CD1c-positive myeloid dendritic cell (primary cell): Measurements from ENCODE around the gene COL9A3.

Source experiments
- DNase-seq: peaks from one replicate; pipeline ENCODE4 v3.0.0-alpha.2; 2016; ENCODE audit errors: extremely low spot score

Gene COL9A3

DNA sequence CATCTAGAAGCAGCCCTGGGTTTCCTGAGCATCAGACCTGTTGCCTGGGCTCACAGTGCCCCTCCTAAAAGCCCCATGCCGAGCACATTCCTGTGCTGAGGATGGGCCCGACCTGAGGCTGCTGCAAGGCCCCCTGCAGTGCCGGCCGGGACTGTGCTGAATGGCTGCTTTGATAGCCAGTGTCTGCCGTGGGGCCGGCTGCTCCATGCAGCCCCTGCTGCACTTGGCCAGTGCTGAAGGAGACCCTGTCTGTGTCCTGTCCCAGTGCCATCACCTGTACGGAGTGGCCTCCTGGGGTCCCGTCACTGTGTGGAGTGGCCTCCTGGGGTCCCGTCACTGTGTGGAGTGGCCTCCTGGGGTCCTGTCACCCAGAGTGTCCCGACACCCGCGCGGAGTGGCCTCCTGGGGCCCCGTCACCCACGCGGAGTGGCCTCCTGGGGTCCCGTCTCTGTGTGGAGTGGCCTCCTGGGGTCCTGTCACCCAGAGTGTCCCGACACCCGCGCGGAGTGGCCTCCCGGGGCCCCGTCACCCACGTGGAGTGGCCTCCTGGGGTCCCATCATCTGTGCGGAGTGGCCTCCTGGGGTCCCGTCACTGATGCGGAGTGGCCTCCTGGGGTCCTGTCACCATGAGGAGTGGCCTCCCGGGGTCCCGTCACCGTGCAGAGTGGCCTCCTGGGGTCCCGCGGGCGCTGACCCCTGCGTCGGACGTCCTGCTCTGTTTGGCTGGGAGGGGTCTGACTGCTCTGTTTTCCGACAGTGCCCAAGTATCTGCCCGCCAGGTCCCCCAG lies 7.0 kb downstream of the COL9A3 start:
- DNase-seq: no peak

DNA sequence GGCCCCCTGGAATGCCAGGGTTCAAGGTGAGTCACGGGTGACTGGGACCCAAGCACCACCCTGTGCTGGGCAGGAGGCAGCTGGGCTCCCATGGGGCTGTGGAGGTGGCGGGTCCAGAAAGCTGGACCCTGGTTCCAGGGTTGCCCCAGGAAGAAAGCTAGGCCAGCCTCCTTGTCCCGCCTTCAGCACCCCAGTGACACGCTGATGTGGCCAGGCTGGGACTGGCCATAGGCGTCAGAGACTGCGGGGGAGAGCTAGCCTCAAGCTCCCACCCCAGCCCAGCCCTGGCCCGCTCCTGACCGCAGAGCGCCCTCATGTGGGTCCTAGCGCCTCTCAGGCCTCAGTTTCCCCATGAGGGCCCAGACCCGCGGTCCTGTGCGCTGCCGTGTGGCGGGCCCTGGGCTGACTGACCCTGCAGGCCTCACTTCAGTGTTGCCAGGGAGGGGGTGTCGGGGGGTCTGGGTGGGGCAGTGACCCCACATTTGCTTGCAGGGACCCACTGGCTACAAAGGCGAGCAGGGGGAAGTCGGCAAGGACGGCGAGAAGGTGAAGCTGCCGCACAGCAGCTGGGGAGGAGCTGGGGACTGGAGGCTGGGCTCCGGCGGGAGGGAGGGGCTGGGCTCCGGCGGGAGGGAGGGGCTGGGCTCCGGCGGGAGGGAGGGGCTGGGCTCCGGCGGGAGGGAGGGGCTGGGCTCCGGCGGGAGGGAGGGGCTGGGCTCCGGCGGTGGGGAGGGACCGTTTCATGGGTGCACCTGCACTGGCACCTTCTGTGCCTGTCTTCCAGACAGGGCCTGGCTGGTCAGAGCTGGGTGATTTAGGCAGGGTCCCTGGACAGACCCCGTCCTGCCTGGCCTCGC lies 7.9 kb downstream of the COL9A3 start:
- DNase-seq: no peak

DNA sequence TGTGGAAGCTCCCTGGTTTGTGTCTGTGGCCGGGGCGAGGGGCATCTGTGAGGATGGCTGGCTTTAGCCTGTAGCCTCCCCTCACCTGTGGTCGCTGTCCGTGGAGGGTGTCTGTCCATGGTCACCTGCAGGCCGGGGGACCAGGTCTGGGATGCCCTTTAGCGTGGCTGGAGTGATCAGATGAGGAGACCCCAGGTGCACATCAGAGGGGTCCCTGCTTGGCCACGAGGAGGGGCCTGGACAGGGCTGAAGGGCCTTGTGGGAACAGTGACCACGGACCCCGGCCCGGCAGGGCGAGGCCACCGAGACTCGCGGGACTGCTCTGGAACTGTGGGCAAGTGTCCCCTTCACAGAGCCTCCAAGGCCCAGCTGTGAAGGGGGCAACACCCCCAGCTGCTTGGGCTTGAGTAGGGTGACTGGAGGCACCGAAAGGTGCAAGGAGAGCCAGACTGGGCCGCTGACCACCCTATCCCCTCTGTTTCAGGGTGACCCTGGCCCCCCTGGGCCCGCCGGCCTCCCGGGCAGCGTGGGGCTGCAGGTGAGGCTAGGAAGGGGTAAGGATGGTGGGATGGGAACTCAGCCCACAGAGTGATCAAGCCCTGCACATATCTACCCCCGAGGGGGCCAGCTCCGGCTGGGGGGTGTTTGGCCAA lies 8.6 kb downstream of the COL9A3 start:
- DNase-seq: no peak

DNA sequence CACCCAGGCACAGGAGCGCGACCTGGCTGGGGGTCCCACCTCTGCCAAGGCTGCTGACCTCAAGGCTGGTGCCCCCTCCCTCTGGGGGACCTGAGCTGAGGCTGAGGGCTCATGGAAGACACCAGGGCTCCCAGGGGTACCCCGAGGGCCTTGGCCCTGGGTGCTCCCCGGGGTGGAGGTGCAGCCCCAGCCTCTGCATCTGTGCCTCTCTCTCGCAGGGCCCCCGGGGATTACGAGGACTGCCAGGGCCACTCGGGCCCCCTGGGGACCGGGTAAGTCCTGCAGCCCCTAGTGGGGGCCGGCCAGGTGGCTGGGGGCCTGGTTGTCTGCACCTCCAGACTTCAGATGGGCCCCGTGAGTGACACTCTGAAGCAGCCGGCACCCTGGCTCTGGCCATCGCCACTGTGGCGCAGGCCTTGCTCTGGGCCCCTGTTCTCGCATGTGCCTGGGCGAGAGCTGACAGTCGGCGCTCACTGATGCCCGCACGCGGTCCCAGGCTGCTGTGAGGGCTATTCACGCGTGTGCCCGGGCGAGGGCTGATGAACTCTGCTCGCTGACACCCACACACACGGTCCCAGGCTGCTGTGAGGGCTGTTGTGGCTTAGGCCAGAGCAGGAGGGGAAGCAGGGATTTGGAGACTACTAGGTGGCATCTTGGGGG lies 9.3 kb downstream of the COL9A3 start:
- DNase-seq: no peak

DNA sequence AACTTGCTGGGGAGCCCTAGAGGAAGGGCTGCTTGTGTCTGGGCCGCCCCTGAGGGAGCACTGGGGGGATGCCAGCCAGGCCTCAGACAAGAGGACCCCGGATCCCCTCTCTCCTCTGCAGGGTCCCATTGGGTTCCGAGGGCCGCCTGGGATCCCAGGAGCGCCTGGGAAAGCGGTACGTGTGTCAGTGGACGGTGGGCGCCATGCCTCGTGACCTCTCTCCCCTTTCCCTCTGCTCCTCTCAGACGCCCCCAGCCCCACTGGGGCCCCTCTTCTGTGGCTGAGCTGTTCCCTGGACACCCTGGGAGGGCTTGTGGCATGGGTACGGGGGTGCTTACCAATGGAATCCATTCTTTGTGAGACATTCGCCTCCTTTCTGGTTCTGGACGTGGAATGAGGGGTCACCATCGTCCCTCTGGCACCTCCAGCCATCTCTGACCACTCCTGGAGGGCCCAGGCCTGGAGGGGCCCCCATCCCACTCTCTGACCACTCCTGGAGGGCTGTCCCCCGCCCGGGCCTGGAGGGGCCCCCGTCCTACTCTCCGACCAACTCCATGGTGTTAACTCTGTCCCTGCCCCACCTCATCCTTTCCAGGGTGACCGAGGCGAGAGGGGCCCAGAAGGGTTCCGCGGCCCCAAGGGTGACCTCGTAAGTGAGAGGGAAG lies 9.9 kb downstream of the COL9A3 start:
- DNase-seq: no peak

DNA sequence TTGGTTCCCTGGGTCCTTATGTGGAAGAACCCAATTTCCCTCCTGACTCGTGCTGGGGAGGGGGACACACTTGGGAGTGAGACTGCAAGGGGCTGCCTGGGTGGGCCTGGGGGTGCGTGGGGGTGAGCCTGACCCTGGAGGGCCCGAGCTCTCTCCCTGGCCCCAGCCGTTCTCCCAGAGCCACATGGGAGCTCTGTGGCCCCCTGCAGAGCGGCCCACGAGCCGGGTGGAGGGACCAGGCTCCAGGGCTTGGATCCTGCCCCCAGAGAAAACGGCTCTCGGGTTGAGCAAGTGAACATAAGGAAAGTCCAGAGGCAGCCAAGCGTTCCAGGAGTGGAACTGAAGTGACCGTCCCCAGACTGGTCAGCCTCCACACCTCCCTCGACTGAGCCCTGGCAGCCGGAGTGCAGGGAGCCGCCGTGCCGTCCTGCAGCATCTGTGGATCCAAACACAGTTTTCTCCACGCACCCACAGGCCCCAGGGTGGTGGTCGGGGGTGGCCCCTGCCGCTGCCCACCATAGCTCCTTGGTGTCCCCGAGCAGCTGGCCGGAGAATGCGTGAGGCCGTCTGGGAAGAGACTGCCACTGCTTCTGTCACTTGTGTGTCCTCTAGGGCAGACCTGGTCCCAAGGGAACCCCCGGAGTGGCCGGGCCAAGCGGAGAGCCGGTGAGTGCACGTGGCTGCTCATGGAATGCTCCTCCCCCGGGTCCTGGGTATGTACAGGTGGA lies 10.6 kb downstream of the COL9A3 start:
- no peak for DNase-seq

DNA sequence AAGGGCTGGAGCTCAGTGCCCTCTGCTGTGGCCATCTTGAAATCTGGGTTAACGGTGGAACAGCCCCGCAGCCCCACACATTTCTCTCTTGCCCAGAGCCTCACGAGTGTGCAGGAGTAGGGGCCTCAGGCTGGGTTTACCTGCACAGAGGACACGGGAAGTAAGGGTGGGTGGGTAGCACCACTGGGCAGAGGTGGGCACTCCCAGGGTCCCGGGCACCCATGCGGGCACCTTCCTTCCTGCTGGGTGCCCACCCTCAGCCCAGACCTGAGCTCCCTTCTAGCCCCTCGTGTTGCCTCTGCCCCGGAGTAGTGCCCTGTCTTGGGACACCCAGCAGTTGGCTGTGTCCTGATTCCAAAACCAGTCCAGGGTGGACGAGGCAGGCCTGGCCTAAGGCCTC lies 11.2 kb downstream of the COL9A3 start:
- DNase-seq: no peak

DNA sequence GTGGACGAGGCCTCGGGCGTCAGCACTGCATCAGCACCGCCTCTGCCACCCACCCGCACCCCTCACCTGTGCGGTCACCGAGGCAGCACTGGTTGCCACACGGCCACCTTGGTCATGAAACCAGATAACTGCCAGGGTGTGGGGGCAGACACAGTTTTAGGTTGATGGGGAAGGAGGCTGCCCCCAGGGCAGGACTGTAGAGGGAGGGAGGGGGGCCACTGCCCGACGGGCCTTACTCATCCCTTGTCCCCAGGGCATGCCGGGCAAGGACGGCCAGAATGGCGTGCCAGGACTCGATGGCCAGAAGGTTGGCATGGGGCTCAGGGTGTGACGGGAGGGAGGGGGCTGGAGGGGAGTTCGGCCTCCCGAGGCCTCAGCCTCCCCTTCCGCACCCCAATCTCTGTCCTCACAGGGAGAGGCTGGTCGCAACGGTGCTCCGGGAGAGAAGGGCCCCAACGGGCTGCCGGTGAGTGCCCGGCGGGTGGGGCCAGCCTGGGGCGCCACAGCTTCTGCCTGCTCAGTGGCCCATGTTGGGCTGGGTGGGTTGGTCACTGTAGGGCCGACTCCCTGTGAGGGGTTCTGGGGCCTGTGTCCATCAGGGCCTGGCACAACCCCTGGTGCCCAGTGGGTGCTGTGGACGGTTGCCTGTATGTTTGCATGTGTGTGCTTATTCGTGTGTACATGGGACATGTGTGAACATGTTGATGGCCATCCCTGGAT lies 11.8 kb downstream of the COL9A3 start:
- no peak for DNase-seq

DNA sequence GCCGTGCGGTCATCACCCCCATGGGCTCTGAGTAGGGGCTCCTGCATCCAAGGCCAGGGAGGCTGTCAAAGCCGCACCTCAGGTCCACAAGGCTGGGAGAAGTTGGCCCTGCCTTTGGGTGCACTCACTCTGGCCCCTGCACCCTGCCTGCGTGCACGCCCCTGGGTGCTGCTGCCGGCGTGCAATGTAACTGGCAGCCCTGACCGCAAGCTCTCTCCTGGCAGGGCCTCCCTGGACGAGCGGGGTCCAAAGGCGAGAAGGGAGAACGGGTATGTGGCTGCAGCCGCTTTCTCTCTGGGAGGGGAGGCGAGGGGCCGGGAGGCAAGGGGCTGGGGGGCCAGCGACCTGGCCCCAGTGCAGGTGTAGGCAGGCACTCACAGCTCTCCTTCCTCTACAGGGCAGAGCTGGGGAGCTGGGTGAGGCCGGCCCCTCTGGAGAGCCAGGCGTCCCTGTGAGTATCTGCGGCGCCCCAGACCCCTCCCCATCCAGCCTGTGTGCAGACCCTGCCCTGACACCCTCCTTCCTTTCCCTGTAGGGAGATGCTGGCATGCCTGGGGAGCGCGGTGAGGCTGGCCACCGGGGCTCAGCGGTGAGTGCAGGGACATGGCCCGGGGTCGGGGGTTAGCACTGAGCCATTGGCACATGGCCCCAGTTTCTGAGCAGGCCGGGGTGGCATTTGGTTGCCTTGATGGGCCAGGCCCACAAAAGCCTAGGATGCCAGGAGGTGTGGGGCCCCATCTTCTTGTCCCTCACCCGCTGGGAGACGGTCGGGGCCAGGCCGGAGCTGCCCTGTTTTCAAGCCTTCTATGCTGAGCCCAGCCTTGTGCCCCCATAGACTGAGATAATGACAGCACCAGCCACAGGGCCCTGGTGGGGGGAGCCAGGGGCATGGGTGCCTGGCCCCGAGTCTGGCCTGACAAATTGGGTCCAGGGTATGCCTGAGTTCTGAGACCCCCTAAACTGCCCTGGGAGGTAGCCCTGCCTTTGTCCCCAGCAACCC lies 12.7 kb downstream of the COL9A3 start:
- DNase-seq: no peak

DNA sequence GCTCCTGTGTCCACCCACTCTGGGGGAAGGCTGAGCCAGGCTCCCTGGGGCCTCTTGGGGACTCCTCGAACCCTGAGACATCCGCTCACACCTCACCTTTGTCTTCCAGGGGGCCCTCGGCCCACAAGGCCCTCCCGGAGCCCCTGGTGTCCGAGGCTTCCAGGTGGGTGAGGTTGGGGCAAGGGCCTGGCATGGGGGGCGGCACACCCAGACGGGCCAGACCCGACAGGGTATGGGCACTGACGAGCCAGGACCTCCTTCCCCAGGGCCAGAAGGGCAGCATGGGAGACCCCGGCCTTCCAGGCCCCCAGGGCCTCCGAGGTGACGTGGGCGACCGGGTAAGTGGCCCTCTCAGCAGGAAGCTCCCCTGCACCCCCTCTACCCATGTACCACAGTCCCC lies 13.4 kb downstream of the COL9A3 start:
- no peak for DNase-seq

DNA sequence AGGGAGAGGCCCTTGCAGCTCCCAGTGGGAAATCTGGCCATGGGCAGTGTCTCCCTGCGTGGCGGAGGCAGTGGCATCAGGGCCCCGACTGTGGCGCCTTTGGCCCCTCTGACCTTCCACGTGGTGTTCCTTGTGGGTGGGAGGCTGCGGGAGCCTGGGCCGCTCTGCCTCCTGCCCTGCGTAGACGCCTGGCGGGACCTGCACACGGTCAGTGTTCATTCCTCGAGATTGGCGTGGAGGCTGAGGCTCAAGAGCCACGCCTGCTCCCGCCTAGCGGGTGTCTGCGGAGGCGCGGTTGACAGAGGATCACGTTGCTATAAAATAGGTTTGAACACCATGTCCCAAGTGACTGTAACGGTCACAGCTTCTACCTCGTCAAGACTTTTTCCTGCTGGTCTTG lies 14.0 kb downstream of the COL9A3 start:
- DNase-seq: no peak

DNA sequence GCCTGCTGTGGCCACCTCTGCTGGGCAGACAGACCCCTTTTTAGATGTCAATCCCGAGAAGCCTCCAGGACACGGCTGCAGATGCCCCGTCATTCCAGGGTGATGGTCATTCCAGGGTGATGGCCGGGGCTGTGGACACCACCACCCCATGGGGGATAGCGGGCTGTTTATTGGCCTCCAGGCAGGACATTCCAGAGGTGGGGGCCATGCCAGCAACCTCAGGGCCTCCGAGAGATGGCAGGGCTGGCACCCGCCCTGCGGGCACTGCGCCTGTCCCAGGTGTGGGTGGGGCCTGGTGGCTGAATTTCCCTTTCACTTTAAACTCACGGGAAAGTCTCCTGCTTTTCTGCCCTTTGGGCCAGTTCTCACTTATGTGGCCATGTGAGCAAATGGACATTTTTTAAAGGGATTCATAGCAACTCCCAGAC lies 14.5 kb downstream of the COL9A3 start:
- no peak for DNase-seq

DNA sequence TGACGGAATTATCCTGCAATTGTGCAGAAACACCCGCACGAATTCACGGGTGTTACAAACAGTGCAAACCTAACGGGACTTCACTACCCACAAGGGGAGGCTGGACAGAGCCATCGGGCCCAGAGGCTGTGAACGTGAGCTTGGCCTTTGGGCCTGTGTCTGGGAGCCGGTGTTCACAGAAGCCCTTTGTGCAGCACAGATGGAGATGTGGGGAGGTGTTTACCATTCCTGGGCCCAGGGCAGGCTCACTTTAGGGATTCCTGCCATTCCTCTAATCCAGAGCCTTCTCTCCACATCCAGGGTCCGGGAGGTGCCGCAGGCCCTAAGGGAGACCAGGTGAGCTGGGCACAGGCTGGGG lies 15.0 kb downstream of the COL9A3 start:
- DNase-seq: no peak

DNA sequence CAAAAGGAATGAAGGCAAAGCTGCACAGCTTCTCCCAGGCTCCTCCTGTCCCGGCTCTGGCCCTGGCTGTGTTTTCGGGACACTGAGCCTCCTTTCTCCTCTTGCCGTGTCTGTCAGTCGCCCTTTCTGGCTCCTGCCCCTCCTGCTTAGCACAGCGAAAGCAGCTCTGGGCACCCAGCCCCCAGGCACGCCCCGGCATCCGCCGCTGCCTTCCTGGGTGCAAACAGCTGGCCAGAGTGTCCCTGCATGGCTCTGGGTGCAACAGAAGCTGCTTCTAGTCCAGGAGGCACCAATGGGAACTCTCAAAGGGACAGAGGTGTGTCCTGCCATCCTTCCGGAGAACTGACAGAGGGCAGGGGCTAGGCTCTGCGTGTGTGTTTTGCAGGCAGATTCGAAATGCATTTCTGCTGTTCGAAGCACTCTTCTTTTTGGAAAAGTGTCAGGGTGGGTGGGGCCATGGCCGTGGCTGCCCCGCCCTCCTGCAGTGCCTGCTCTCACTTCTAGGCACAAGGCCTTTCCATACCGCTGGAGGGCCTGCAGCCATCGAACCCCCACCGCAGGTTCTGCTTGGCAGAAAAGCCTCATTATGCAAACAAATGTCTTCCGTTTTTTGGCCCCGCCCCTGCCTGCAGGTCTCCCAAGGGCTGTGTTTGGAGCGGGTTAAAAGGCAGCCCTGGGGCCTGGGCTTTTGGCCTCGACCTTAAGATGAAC lies 15.5 kb downstream of the COL9A3 start:
- DNase-seq: peak; percentile 83

DNA sequence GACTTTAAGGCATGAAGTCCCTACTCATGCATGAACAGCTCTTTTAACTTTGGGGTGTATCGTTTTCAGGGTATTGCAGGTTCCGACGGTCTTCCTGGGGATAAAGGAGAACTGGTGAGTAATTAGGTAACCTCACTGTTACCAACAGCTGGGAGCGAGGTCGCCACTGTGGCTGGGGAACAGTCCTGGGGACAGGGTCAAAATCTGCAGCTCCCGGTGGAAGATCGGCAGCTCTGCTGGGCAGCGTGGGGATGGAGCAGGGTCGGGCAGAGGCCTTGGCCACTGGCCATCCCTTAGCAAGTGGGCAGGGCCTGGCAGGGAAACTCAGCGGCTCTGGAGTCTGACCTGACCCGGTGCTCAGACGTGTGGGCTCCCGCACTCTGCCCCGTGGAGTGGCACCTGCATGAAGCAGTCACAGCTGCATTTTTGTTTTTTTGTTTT lies 16.1 kb downstream of the COL9A3 start:
- peak; percentile 56 for DNase-seq

DNA sequence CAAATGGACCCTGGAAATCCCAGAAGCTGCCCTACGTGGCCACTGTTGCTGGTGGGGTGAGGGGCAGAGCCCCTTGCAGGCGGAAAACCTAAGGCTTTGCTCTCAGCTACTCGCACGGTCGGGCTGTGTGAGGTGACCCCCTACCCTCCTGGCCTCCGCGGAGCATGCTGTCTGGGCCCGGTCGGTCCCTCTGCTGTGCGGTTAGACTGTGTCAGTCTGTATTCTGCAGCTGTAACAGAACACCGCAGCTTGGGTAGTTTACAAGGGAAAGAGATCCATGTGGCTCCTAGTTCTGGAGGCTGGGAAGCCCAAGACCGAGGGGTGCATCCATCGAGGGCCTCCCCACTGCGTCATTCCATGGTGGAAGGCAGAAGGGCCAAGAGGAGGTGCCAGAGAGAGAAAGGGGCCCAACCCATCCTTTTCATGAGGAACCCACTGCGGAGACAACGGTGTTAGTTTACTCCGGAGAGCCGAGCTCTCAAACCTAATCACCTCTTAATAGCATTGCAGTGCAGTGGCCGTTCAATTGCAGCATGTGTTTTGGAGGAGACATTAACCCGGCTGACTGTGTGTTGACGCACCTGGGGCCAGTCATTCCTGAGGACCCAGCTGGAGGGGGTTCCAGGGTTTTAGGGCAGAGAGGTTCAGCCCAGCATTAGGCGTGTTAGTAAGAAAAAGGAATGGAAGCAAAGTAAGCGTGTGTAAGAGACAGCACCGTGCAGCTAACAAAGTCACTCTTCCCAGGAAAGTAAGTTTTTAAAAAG lies 18.3 kb downstream of the COL9A3 start:
- no peak for DNase-seq
